Activated T-helper 1 cell treated with Interleukin-2 at 50 U/mL for 16 hours (primary cell): ENCODE results near the gene OGFOD2.

ENCODE experiments used
- DNase-seq: peaks from one replicate; pipeline ENCODE4 v3.0.0-alpha.2; 2020; ENCODE audit warnings: low read depth

The OGFOD2 gene

DNA sequence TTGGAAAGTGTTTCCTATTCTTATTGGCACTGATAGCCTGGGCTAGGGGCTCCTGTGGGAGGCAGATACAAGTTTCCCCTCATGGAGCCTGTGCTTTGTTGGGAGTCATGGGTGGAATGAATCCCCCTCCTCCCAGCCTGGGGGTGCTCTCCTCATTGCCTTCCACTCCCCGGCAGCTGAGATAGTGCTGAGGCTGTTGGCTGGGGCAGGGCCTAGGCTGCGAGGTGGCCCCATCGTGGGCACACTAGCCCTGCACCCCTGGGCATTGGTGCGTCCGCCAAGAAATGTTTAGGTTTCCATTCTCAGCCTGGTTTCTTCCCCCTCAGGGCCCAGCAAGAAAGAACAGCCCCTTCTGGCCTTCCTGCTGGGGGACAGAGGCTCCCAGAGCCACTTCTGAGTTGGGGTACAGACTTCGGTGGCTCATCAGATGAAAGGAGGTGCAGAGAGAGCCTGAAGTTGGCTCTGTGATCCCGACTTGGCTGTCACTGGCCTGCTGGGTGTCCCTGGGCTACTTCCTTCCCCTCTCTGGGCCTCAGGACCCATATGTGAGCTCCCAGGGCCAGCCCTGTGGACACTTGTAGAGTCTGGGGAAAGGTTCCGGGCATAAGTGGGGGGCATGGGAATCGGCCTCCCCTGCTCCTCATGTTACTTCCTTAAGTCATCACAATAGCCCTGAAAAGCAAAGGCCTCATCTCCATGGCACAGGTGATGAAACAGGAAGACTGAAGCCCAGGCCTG is 2.8 kb downstream of the OGFOD2 start:
- no peak for DNase-seq

DNA sequence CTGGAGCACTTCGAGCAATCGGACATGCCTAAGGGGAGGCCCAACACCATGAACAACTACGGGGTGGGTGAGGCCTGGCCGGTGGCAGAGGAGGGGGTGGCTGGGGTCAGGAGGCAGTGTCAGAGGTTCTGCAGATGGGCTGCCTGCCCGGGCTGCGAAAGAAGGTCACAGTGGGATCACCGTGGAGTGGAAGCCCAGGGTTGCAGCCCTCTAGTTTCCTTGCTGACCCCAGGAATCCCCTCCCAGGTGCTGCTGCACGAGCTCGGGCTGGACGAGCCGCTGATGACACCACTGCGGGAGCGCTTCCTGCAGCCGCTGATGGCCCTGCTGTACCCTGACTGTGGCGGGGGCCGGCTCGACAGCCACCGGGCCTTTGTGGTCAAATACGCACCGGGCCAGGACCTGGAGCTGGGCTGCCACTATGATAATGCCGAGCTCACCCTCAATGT is 3.5 kb downstream of the OGFOD2 start:
- DNase-seq = no peak

DNA sequence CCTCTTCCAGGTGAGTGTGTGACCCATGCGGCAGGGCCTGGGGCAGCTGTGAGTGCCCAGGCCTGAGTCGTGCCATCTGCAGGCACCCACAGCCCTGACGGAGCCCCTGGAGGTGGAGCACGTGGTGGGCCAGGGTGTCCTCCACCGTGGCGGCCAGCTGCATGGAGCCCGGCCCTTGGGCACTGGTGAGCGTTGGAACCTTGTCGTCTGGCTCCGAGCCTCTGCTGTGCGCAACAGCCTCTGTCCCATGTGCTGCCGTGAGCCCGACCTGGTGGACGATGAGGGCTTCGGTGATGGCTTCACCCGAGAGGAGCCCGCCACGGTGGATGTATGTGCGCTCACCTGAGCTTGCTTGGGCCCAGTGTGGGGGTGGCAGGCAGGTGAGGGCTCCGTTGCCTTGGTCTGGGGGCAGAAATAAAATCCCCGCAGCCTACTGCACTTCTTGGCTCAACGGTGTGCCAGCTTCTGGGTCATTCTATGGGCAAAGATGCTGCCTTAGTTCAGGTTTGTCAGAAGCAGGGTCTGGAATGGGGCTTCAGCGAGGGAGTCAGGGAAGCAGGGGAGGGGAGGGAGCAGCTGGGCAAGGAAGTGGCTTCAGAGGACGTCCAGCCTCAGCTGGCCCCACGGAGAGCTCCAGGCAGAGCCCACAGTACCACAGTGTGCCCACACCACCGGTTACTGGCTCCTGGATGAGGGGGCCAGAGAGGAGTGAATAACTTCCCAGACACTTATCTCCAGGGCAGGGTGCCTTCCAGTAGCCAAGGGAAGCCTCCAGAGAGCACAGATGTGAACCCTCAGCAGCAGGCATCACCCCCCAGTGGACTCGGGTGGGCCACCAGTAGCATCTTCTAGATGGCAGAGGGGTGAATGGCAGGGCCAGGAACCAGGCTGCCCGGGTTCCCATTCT is 4.2 kb downstream of the OGFOD2 start:
- DNase-seq = no peak

GRCh38 chr12:122979908-122980182 is 4.8 kb downstream of the OGFOD2 start:
- DNase-seq = no peak

- peak; percentile 51 for DNase-seq
Measured at GRCh38 chr12:122980183-122981035, 5.4 kb downstream of the OGFOD2 start, which contains the start of gene ARL6IP4. Gene ARL6IP4 (plus strand): TSS chr12:122980681. CDS start chr12:122981140, 459 bp downstream.

DNA sequence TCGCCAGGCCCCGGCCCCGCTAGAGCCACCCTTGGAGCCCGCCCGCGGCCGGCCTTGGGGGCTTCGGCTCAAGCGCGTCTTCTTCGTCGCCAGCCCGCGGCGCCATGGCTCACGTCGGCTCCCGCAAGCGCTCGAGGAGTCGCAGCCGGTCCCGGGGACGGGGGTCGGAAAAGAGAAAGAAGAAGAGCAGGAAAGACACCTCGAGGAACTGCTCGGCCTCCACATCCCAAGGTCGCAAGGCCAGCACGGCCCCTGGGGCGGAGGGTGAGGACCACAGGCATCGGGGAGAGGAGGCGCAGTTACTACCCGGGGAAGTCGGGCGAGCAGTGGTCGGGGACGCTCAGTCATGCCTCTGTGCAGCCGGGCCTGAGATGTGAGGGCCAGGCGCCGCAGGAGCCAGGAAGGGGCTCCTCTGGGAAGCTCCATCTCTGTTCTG is 6.0 kb downstream of the OGFOD2 start:
- no peak for DNase-seq

GRCh38 chr12:122981587-122982476 is 6.8 kb downstream of the OGFOD2 start:
- no peak for DNase-seq

DNA sequence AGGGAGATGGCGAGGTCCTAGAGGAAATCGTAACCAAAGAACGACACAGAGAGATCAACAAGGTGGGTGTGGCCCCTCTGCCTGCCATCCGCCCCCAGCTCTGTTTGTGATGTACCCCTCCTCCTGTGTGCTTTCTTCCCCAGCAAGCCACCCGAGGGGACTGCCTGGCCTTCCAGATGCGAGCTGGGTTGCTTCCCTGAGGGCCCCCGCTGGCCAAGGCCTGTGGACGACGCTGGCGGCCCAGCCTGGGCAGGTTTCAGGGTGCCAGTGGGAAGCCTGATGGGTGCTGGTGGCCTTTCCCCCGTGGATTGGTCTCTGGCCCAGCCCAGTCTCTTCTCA is 7.4 kb downstream of the OGFOD2 start:
- DNase-seq = no peak

- no peak for DNase-seq
Measured at GRCh38 chr12:122982963-122983788, 8.1 kb downstream of the OGFOD2 start.

- DNase-seq = no peak
Measured at GRCh38 chr12:122983789-122984515, 8.9 kb downstream of the OGFOD2 start.

- no peak for DNase-seq
Measured at GRCh38 chr12:122984612-122985337, 9.7 kb downstream of the OGFOD2 start.

DNA sequence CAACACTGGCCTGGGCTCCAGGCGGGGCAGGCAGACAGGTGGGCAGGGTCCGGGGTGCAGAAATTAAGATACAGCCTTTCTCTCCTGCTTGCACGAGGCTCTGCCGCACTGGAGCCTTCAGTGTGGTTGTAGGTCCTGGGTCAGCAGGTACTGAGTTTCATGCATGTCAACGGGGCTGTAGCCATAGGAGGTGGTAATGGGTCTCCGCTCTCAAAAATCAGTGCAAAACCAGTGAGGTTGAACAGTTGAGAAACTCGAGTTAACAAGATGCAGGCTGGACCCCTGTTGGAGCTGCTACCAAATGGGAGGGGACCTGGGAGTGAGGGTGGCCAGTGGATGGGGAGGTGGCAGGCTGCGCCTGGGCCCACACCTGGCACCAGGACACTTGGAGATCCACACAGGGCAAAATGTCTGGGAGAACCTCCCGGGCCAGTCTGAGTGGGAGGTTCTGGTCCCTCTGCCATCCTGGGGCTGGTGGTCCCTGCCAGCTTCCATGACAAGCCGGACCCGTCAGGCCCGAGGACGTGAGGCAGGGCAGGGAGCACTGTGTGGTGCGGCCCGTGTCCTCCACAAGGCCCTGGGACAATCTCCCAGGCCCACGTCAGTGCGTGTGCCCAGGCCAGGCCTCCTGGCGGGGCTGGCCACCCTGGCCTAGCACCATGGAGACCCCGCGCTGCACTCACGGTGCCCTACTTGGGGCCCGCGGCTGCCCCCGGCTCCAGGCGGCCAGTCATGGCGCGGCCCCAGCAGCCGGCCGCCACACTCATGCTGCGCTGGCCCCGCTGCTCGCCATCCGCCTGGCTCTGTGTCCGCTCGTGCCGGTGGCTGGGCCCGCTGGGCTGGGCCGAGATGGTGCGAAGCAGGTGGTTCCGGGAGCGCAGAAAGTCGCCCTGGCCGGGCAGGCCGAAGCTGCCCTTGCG is 10.6 kb downstream of the OGFOD2 start:
- no peak for DNase-seq

GRCh38 chr12:122986258-122986871 is 11.3 kb downstream of the OGFOD2 start:
- DNase-seq = no peak

- DNase-seq = no peak
Measured at GRCh38 chr12:122987086-122987951, 12.3 kb downstream of the OGFOD2 start.

DNA sequence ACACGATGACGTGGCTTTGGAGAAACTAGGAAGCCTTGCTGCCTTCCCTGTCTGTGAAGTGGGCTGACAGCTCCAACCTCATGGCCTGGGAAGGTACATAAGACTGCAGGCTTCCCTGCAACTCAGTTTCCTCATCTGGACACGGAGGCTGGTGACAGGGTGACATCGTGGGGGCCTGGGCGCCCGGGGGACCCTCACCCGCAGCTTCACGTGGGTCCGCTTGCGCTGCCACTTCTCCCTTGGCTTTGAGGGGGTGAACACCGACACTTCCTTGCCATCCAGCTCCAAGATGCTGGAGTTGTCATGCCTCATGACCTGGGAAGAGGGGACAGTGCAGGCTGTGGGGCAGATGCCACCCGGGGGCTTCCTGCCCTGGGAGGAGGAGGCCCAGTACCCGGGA is 13.0 kb downstream of the OGFOD2 start:
- no peak for DNase-seq

- no peak for DNase-seq
Measured at GRCh38 chr12:122988612-122989212, 13.7 kb downstream of the OGFOD2 start.
